Bronchial epithelial cell (primary cell): ENCODE measurements around the gene MEAF6. TPM values are rescaled to one million over a fixed set of nuclear protein-coding genes. Genes with fewer than 3 reads are reported as not detected.

ENCODE experiments used
- DNase-seq: peaks from one replicate; pipeline ENCODE4 v3.0.0-alpha.2; 2010; ENCODE audit warnings: low read depth
- FAIRE-seq: peaks from 2 replicates; lab custom pipeline; 2011; peaks lifted over from hg19 to GRCh38; lab: Jason Lieb, UNC
- H3K27me3 ChIP-seq: 2 replicates; pipeline ENCODE4 v1.5.1; 2011; ENCODE audit warnings: low read length; ENCODE audit not compliant: control insufficient read depth, insufficient read depth
- H3K36me3 ChIP-seq: 2 replicates; pipeline ENCODE4 v1.5.1; 2011; ENCODE audit warnings: low read length; ENCODE audit not compliant: control insufficient read depth, insufficient read depth
- H3K4me3 ChIP-seq: 2 replicates; pipeline ENCODE4 v1.5.1; 2011; ENCODE audit warnings: mild to moderate bottlenecking, low read depth, low read length, control low read depth
- CTCF ChIP-seq: IDR thresholded peaks from 2 replicates; pipeline ENCODE4 v1.5.1; 2011; ENCODE audit warnings: mild to moderate bottlenecking, moderate library complexity, low read length, control low read depth, inconsistent platforms; ENCODE audit not compliant: insufficient read depth, severe bottlenecking
- total RNA-seq: library from RNA; depleted of rRNA; stranded (reverse); fragments of >200 nt; gene quantifications from 2 replicates; pipeline ENCODE4 v1.2.1, GENCODE V29; 2014

The MEAF6 gene
- total RNA-seq, 1 donor from 2014 or later = 74.5 TPM

GRCh38 chr1:37469386-37469785, 45.2 kb downstream of the MEAF6 start:
- TF ChIP-seq CTCF = no peak
- no peak overlapping the region for H3K4me3 ChIP-seq
- no peaks in the 10 kb centered on the region for H3K27me3 ChIP-seq
- DNase-seq = no peak
- FAIRE-seq = no peak
- no peaks in the 10 kb centered on the region for H3K36me3 ChIP-seq

- no peak for DNase-seq
- no peaks in the 10 kb centered on the region for H3K36me3 ChIP-seq
- H3K4me3 ChIP-seq = no peak overlapping the region
- no peak for TF ChIP-seq CTCF
- no peak for FAIRE-seq
- H3K27me3 ChIP-seq = no peaks in the 10 kb centered on the region
These were observed 46.5 kb downstream of the MEAF6 start for GRCh38 chr1:37468037-37468436.

GRCh38 chr1:37465593-37466517, 48.7 kb downstream of the MEAF6 start:
- Histone ChIP-seq H3K36me3 (no peaks in the 10 kb centered on the region), H3K27me3 (no peaks in the 10 kb centered on the region), H3K4me3 (no peak overlapping the region)
- DNase-seq (no peak), FAIRE-seq (no peak)
- TF ChIP-seq CTCF = no peak

GRCh38 chr1:37464443-37464842, 50.1 kb downstream of the MEAF6 start:
- no peak for TF ChIP-seq CTCF
- H3K27me3 ChIP-seq = no peaks in the 10 kb centered on the region
- H3K36me3 ChIP-seq = no peaks in the 10 kb centered on the region
- no peak overlapping the region for H3K4me3 ChIP-seq
- FAIRE-seq (no peak), DNase-seq (no peak)

GRCh38 chr1:37461698-37462436, 52.7 kb downstream of the MEAF6 start:
- Histone ChIP-seq H3K27me3 (no peaks in the 10 kb centered on the region), H3K4me3 (no peak overlapping the region), H3K36me3 (no peaks in the 10 kb centered on the region)
- FAIRE-seq (no peak), DNase-seq (no peak)
- no peak for TF ChIP-seq CTCF
